GM21528 (cell line): Measurements from ENCODE around the gene ELP2.
"Not testable (repeated sequence)": the region's sequence is repeated elsewhere in the genome, so short reads cannot be mapped to it uniquely, and the experiment has no call there.

Source experiments
- ATAC-seq: cut with Tn5 transposase; IDR thresholded peaks from one replicate; pipeline ENCODE4 v1.9.1; 2021; ENCODE audit warnings: mild to moderate bottlenecking, moderate library complexity; ENCODE audit not compliant: unreplicated experiment, low FRiP score

The ELP2 gene

DNA sequence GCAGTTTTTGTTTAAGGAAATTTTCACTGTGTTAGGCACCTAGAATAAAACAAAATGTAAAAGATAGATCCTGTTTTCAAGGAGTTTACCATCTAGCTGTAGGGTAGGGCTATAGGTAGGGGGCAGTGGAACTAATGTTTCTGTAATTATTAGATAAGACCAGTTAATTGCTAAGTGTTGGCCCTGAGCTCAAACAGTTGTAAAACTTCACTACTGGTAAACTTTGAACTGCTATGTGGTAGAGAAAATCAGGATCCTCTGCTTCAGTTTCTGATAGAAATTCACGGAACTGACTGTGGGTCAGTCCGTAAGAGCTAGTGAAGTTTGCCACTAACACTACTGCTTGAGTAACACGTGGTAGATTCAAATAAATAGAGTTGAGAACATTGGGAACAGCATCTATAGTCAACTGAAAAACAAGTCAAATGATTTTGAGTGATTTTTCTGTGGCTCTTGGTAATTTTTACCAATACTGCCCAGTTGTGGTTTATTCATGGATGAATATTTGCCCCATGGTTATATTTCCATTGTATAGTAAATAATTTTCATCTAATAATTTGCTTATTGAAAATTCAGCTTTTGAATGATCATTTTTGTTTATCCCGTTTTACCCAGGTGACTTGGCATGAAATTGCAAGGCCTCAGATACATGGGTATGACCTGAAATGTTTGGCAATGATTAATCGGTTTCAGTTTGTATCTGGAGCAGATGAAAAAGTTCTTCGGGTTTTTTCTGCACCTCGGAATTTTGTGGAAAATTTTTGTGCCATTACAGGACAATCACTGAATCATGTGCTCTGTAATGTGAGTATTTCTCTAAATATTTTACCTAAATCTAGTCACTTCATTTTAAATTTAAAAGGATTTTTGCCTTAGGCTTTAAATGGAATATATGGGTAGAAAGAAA, 26.4 kb downstream of the ELP2 start:
- ATAC-seq, result no peak

- no peak for ATAC-seq
These were observed 27.7 kb downstream of the ELP2 start for GRCh38 chr18:36157441-36157840.

DNA sequence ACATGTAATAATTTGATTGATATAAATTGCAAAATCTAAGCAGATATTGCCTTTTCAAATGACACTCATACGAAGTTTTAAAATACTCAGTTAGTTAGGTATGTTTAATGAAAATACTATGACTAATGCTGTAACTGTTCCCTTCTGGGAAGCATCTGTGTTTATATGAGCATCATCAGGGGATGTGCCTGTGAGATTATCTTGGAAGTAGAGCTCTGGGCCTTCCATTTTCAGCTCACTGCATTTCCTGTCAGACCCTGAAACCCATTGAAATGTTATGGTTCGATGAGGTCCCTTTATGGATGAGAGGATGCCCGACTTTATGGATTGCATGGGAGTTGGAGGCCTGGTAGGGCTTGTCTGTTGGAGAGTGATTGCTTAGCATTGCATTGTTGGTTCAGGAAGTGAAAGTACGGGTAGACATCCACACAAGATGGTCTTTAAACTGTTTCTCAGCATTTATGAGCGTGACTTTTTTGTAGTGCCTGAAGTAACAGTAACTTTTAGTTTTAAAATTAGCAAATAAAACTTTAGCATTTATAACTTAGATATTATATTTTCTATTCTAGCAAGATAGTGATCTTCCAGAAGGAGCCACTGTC, 28.7 kb downstream of the ELP2 start:
- ATAC-seq, result no peak

- ATAC-seq, result no peak
These were observed 31.3 kb downstream of the ELP2 start for GRCh38 chr18:36160959-36161371.

- no peak for ATAC-seq
These were observed 33.3 kb downstream of the ELP2 start for GRCh38 chr18:36162981-36163380.

DNA sequence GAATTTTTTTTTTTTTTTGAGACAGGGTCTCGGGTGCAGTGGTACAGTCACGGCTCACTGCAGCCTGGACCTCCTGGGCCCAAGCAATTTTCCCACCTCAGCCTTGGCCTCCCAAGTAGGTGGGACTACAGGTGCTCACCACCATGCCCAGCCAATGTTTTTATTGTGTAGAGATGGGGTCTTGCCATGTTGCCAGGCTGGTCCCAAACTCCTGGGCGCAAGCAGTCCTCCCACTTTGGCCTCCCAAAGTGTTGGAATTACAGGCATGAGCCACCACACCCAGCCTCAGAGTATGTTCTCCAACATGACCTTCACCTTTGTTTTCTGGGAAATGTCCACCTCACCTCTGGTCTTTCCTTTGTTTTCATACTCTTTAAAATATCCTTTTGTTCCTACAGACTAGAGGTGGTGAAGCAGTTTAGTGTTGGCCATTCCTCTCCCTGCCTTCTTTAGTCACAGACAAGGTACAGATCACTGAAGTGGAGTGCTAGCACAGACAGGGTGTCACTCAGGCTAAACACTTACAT, 38.1 kb downstream of the ELP2 start:
- ATAC-seq, result no peak

GRCh38 chr18:36168296-36168695, 38.6 kb downstream of the ELP2 start:
- ATAC-seq, result not testable (repeated sequence)

- ATAC-seq, result no peak
These were observed 40.2 kb downstream of the ELP2 start for GRCh38 chr18:36169938-36170337.

GRCh38 chr18:36175481-36175880, 45.8 kb downstream of the ELP2 start:
- no peak for ATAC-seq

DNA sequence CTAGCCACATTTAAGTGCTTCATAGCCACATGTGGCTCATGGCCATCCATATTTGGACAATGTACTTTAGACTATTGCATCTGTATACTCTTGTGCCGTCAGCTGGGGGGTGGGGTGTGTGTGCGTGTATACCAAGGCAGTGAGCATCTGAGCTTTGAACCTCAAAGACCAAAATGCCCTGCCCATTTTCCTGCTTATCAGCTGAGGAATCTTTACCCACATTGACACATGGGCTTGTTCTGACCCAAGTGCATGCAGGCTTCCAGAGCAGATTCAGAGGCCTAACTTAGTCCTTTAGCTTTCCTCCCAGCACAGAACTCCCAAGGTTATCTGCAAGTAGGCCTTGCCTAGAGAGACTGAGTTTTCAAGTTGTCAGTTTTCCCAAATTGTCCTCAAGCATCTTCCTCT, 46.5 kb downstream of the ELP2 start:
- no peak for ATAC-seq

DNA sequence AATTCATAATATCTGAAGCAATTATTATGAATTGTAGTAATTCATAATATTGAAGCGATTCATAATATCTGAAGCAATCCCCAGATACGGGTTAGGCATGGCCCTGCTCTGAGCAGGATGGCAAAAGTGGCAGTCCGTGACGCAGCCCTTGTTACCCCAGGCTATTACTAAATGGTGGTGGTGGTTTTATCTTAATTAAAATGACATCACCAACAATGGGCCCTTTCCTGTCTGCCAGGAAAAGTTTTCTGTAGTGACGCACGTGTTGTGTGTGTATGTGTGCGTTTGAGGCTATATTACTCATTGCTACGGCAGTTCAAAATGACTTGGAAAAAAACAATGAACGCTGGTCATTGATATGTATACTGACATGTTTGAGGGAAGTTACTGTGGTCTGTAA, 47.0 kb downstream of the ELP2 start:
- ATAC-seq, result no peak

DNA sequence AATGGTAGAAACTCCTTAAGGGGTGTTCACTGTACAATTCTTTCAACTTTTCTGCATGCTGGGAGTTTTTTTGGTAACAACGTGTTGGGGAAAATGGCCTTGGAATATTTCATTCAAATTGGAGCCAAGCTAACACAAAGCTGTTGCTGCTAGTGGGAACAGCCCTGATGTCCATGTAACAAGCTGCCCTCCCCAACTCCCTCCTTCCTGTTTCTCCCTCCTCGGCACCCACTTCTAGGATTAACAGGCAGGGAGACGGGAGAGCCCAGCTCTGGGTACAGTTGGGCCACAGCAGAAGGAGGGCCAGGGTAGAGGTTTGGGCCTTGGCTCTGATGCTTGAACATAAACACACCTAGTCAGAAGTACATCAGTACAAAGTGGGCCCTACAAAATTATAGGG, 48.2 kb downstream of the ELP2 start:
- ATAC-seq, result no peak

GRCh38 chr18:36179562-36180355, 50.1 kb downstream of the ELP2 start:
- ATAC-seq, result no peak

DNA sequence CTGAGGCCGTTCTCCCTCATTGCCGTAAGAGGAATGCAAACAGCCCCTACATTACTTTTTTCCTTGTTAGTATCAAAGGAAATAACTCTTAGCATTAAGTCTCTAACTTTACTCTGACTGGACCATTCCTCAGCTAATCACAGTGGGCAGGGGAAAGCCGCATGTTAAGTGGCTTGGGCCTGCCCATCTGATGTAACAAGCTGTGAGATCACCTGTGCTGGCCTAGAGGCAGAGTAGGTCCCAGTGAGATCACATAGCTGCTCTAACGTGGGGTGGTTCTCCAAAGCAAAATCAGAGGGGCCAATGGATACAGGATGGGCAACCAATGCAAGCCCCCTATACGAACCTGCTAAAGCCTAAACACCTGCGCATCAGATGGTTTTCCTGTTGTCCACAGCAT, 51.7 kb downstream of the ELP2 start:
- ATAC-seq, result no peak

- no peak for ATAC-seq
These were observed 52.3 kb downstream of the ELP2 start for GRCh38 chr18:36181898-36182506.

DNA sequence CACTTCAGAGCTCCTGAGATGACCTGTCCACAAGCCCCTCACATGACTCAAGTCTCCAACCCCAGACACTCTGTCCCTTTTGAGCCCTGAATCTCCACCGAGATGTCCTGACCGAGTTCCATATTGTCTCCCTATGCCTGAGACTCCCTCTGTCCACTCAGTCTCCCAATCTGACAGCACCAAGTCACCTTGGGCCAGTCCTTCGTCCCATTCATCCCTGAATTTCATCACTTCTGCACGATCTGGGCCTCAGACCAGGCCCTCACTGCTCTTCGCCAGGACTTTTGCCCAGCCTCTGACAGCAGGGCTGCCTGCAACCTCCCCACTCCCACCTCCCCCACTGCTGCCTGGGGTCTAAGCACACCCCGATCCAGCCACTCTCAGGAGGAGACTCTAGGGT, 53.3 kb downstream of the ELP2 start:
- ATAC-seq, result no peak

DNA sequence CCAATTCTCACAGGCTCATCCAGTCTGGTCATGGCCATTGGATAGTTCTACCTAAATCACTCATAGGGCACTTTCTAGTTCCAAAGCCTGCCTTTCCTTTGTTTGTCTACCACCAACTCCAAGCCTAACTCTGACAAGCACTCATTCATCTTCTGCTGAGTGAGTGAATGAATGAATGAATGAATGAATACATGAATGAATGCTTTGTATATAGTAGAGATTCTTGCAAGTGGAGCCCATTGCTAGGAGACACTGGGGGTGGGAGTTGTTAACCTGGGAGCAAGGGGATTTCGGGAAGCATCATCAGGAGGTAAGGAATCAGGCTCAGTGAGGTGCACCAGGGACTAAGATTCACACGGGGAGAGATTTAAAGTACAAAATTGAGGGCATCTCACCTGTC, 54.3 kb downstream of the ELP2 start:
- ATAC-seq, result no peak

- ATAC-seq, result no peak
These were observed 55.5 kb downstream of the ELP2 start for GRCh38 chr18:36185157-36185556.

DNA sequence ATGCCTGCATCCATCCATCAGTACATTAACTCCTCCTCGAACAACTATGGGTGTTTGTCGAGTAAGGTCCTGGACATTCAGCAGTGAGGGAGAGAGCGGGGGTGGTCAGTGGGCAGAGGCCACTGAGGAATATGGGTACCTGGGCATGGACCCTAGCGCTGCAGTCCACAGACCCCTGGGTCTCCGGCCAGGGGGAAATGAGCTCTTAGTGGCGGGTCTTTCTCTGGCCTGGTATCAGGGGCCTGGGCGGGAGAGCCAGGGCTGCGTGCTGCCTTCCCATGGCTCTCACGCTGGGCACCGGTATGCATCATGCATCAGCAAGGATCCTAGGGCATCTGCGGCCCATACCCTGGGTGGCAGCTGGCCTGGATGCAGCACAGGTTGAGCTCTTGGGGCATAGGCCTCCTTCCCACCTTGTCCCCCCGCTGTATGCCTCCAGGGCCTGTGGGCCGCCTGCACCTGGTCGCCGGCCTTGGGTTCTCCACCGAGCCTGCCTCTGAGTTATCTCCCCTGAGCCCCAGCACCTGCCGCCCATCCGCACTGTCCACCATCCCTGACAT, 56.3 kb downstream of the ELP2 start:
- ATAC-seq, result no peak

DNA sequence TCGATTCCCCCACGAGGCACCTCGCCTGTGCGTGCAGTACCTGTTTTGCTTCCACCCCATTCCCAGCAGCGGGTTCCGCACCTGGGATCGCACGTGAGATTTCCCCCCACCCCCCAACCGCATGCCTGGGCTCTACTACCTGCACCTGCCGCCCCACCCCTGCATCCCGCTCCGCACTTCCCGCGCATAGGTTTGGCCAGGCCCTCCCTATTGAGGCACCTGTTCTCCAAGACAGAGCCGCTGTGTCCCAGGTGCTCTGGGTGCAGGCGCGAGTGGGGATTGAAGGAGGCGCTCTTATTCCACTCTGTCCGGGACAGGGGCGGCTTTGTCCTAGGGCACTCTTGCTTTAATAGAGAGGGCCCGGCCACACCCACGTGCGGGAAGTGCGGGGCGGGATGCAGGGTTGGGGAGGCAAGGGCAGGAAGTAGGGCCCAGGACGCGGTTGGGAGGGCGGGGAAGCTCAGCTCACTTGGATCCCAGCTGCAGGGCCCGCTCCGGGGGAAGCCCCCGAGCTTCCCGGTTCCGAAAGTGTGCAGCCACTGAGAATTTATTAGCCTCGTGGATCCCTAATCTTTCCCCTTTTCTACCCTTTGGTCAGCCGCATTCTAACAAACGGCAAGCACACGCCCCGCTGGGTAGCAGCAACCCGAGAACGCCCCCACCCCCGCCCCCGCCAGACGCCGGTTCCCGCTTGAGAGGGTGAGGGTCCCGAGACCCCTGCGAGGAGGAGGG, 56.9 kb downstream of the ELP2 start:
- no peak for ATAC-seq
